Thymus (tissue), 11 donors: ENCODE data around the gene BMP10. TPM values are rescaled to one million over a fixed set of nuclear protein-coding genes. Genes with fewer than 3 reads are reported as not detected.

Experiments
- DNase-seq, 9 donors: peaks; one replicate each; pipeline ENCODE4 v3.0.0-alpha.2; 2013; ENCODE audit warnings: low spot score in 9 of 9, low read depth in 6 of 9, missing footprints in 1 of 9
- H3K27ac ChIP-seq, 2 donors: one replicate each; pipeline ENCODE4 v1.5.1; 2013; ENCODE audit warnings: control low read depth in 1 of 2, low read depth in 1 of 2, low read length in 1 of 2, mild to moderate bottlenecking in 1 of 2, moderate library complexity in 1 of 2
- H3K27me3 ChIP-seq, 2 donors: one replicate each; pipeline ENCODE4 v1.5.1; 2013; ENCODE audit warnings: low read length in 1 of 2; ENCODE audit not compliant: control insufficient read depth in 2 of 2, insufficient read depth in 1 of 2
- H3K36me3 ChIP-seq, 2 donors: one replicate each; pipeline ENCODE4 v1.5.1; 2013; ENCODE audit warnings: low read length in 1 of 2, mild to moderate bottlenecking in 1 of 2, moderate library complexity in 1 of 2; ENCODE audit not compliant: control insufficient read depth in 2 of 2, insufficient read depth in 2 of 2
- H3K4me1 ChIP-seq, 2 donors: one replicate each; pipeline ENCODE4 v1.5.1; 2013; ENCODE audit warnings: low read length in 2 of 2; ENCODE audit not compliant: control insufficient read depth in 2 of 2, insufficient read depth in 2 of 2
- H3K4me3 ChIP-seq, 2 donors: one replicate each; pipeline ENCODE4 v1.5.1; 2013; ENCODE audit warnings: low read length in 2 of 2, control low read depth in 1 of 2, mild to moderate bottlenecking in 1 of 2
- H3K9me3 ChIP-seq, 2 donors: one replicate each; pipeline ENCODE4 v1.5.1; 2013; ENCODE audit warnings: low read length in 1 of 2, mild to moderate bottlenecking in 1 of 2; ENCODE audit not compliant: control insufficient read depth in 2 of 2, insufficient read depth in 1 of 2
- WGBS: extraction: QIAGEN DNeasy Blood & Tissue Kit; methylation state at CpG from one replicate; pipeline ENCODE4 v1.1.7; 2013; 5-methylcytosine and 5-hydroxymethylcytosine counted together
- polyA plus RNA-seq: library from polyadenylated mRNA; stranded (reverse); fragments of 200-250 nt; gene quantifications from one replicate; pipeline ENCODE4 v1.2.3, GENCODE V29; 2013
- total RNA-seq: library from RNA; stranded (reverse); fragments of 120-200 nt; gene quantifications from one replicate; pipeline ENCODE4 v1.2.4, GENCODE V29; 2013
- donor health status: healthy.

Gene BMP10
- total and polyA plus RNA-seq, 2 donors: 0.02 to 0.14 TPM

DNA sequence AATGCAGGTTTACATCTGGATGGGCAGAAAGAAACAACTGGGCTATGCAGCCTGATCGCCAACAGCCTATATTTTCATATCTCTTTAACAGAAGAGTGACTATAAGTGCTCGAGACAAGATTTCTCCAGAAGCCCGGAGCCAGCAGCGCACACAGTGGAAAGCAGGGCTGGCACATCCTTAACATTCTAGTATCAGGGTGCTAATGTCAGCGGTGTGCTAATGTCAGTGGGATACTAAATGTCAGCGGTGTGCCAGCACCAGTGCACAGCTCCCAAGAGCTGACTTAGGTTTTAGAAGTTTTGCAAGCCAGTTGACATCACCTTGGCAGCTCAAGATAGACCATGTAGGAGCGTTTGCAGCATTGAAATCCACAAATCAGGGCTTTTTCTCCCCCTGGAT lies 8.3 kb downstream of the BMP10 start:
- no peaks in the 10 kb centered on the region for H3K4me1 ChIP-seq
- 96% methylated on average over 7 of the region's 7 CpGs for WGBS
- DNase-seq: no peak
- no peaks in the 10 kb centered on the region for H3K36me3 ChIP-seq
- no peaks in the 10 kb centered on the region for H3K27me3 ChIP-seq
- no peak overlapping the region for H3K27ac ChIP-seq
- no peak overlapping the region for H3K4me3 ChIP-seq
- no peaks in the 10 kb centered on the region for H3K9me3 ChIP-seq

DNA sequence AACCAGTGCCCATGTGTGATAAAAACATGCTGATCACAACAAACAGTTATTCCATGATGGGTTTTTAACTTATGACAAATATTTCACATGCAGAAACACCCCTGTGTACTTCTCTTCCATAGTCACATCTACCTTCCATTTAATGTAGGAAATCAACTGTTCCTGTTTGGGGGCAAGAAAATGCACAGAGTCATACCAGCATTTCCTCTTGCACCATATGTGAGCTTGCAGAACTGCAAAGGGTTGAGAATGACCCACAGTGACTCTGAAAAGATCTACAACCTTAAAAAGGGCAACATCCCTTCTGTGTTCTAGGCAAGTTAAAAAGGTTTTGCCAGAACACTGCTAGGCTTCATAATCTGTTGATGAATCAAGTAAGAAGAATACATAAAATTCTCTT lies 9.9 kb downstream of the BMP10 start:
- Histone ChIP-seq H3K4me1 (peaks cover 0 to 9% of the 10 kb centered on the region in 2 donors), H3K36me3 (no peaks in the 10 kb centered on the region), H3K9me3 (no peaks in the 10 kb centered on the region), H3K27me3 (no peaks in the 10 kb centered on the region), H3K27ac (no peak overlapping the region), H3K4me3 (no peak overlapping the region)
- DNase-seq: no peak

DNA sequence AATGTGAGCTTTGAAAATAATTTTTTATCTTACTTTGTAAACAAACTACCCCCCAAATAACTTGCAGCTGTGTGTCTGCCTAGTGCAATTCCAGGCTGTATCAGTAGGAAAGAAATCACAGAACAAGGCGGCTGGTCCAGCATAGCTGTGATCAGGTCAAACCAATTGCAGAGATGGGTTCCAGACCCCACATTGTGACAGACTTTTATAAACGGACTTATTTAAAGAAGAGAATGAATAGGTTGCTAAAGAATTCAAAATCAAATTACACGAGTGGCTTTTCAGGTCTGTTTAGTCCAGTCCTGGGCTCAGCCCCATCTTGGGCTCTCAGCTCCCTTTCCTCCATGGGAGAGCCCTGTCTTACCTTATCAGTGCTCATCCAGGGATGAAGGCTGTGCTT lies 11.1 kb downstream of the BMP10 start:
- Histone ChIP-seq H3K27me3 (no peaks in the 10 kb centered on the region), H3K36me3 (no peaks in the 10 kb centered on the region), H3K27ac (no peak overlapping the region), H3K4me1 (peaks cover 6 to 16% of the 10 kb centered on the region in 2 donors), H3K9me3 (no peaks in the 10 kb centered on the region), H3K4me3 (no peak overlapping the region)
- no peak for DNase-seq
- WGBS: 97% methylated on average over 3 of the region's 3 CpGs

DNA sequence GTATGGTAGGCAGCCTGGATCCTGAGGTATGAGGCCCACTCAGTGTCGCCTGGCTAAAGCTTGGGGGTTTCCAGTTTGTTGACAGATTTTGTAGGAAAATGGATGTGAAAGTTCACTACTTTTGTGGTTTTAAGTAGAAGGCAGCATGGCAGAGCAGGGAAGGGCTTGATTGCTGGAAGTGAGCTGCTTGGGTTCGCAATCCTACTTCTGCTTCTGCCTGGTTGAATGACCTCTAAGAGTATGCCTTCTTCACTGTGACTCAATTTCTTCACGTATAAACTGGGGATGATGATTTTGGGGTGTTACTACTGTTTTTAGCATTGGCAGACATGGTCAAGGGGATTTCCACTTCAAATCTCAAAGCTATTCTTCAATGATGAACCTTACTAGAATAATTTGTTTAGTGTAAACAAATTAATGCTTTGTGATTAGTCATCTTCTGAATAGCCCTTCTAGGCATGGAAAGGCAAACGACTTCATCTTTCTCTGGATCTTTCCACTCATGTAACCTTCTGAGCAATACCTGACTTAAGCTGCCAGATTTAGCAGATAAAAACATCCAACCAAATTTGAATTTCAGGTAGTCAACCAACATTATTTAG lies 13.2 kb downstream of the BMP10 start:
- Histone ChIP-seq H3K9me3 (no peaks in the 10 kb centered on the region), H3K27ac (peak overlapping the region in 1 of 2 donors; percentile 27), H3K4me3 (no peak overlapping the region), H3K27me3 (no peaks in the 10 kb centered on the region), H3K36me3 (no peaks in the 10 kb centered on the region), H3K4me1 (peaks cover 6 to 19% of the 10 kb centered on the region in 2 donors)
- DNase-seq: peak in 1 of 9 donors; percentile 31
- WGBS: 91% methylated on average over 4 of the region's 4 CpGs

DNA sequence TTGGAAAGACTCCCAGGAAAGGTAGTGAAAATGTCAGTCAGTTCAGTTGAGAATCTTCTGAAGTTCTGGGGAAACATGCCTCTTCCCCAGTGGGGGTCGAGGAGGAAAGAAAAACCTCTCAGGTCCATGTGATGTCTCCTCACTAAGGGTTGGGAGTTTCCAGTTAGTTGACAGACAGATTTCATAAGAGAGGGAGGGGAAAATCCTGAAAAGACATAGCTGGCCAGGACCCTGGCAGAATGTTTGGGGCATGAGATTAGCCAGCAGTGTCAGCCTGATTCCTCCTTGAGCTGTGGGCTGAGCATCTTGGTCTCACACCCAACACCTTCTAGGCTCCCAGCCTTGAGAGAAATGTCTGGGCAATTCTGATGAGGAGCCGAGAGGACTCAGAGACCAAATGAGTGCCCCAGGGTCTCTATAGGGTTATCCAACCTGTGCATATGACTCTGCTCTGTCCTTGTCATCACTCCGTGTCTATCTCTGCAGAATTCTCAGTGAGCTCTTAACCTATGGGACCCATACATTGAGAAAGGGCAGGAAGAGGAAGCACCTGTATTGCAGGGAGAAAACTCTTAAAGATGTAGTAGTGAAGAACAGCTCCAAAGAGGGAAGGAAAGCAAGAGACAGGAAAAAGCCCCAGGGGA lies 13.9 kb downstream of the BMP10 start:
- Histone ChIP-seq H3K9me3 (no peaks in the 10 kb centered on the region), H3K4me3 (no peak overlapping the region), H3K4me1 (peaks cover 6 to 19% of the 10 kb centered on the region in 2 donors), H3K27me3 (no peaks in the 10 kb centered on the region), H3K36me3 (no peaks in the 10 kb centered on the region), H3K27ac (peak overlapping the region in 1 of 2 donors; percentile 27)
- 77% methylated on average over 3 of the region's 3 CpGs for WGBS
- peak in 1 of 9 donors; percentile 34 for DNase-seq

DNA sequence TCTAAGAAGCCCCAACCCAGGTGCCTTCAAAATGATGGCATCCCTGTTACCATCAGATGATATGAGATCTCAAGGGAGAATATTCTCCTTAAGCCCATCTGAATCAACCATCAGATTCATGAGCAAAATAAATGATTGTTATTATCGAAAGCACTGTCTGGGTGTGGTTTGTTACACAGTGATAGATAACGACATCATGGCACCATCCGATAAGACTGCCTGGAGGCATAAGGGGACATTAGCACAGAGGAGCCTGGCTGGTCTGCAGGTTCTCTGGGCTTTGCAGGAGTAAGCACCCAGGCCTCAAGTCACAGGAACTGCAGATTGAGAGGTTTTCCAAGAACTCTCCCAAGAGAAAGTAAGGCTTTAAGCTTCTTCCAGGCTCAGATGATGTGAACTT lies 15.6 kb downstream of the BMP10 start:
- Histone ChIP-seq H3K9me3 (no peaks in the 10 kb centered on the region), H3K27me3 (no peaks in the 10 kb centered on the region), H3K36me3 (no peaks in the 10 kb centered on the region), H3K4me3 (no peak overlapping the region), H3K27ac (no peak overlapping the region), H3K4me1 (peaks cover 6 to 19% of the 10 kb centered on the region in 2 donors)
- no peak for DNase-seq
- 97% methylated on average over 3 of the region's 3 CpGs for WGBS

DNA sequence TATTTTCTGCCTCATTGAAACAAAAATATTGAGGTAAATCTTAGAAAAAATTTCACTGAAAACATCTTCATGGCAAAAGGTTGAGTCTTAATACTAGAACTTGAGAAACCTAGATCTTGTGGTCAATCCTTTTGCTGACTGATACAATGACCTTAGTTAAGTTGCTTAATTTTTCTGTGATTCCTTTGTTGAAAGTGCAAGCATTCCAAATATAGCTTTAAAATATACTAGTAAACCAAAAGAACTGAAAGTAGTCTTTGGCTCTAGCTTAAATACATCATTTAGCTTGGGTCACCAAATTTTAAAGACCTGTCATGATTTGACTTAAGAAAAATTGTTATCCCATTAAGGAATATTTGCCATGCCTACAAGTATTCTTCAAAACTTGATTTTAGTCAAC lies 16.7 kb downstream of the BMP10 start:
- H3K4me3 ChIP-seq: no peak overlapping the region

DNA sequence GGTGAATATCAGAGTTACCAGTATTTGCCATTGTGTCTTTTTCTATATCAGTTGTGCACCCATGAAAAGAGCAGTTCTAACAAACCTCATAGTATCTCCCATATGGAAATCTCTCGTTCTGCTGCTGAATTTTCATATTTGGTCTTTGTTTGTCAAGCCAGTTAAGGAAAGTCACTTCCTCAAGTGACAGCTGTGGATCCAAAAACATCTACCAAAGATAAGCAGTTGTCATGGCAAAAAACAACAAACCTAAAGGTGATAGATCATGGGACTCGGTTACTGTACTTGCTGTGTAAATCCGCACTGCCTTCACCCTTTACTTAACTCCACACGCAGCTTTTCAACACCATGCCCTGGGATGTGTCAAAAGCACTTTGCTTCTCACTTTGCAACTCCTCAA lies 17.3 kb downstream of the BMP10 start:
- no peak for DNase-seq
- no peak overlapping the region for H3K27ac ChIP-seq
- H3K4me1 ChIP-seq: peaks cover 6 to 19% of the 10 kb centered on the region in 2 donors
- H3K27me3 ChIP-seq: no peaks in the 10 kb centered on the region
- no peaks in the 10 kb centered on the region for H3K36me3 ChIP-seq
- WGBS: 97% methylated on average over 4 of the region's 4 CpGs
- no peaks in the 10 kb centered on the region for H3K9me3 ChIP-seq
- H3K4me3 ChIP-seq: no peak overlapping the region

More for the DNA sequence above, 16.7 kb downstream of the BMP10 start:
- Histone ChIP-seq H3K27ac (no peak overlapping the region), H3K9me3 (no peaks in the 10 kb centered on the region), H3K27me3 (no peaks in the 10 kb centered on the region), H3K36me3 (no peaks in the 10 kb centered on the region), H3K4me1 (peaks cover 6 to 19% of the 10 kb centered on the region in 2 donors)
- DNase-seq: no peak

DNA sequence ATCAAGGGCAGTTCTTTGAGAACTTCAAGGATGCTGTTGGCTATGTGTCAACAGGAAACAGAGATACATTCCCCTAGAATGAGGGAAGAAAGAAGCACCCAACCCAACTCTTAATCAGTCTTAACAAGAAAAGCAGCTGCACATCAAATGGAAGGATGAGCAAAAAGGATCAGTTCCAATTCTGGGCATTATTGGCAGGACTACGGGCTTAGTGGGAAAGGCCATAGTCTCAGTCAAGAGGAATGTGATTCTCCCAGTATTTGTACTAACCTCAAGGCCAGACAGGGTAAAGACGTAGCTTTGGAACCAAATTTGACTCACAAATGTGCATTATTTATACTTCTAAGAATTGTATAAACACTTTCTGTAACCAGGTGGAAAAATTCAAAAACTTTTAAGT lies 18.2 kb downstream of the BMP10 start:
- WGBS: 96% methylated on average over 2 of the region's 2 CpGs
- Histone ChIP-seq H3K27ac (no peak overlapping the region), H3K9me3 (no peaks in the 10 kb centered on the region), H3K4me1 (peaks cover 6 to 19% of the 10 kb centered on the region in 2 donors), H3K27me3 (no peaks in the 10 kb centered on the region), H3K4me3 (no peak overlapping the region), H3K36me3 (no peaks in the 10 kb centered on the region)
- no peak for DNase-seq
